GM19238 (cell line): ENCODE results near the gene GCC1.

ENCODE experiments used
- DNase-seq: peaks from one replicate; pipeline ENCODE4 v3.0.0; 2011; ENCODE audit warnings: low spot score; ENCODE audit not compliant: insufficient read length

GCC1 gene

DNA sequence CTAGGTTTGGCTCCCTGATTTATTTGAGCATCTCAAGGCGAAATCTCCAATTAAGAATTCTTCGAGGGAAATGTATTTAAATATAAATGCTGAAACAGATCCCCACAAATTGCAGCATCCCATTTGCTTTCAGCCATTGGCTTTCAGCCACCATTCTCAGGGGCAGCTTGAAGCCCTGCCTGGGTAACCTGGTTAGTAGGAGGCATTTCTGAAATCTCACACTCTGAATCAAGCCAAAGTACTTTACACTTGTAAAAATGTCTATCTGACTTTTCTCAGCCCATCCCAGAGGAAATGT lies 49.1 kb downstream of the GCC1 start:
- no peak for DNase-seq

DNA sequence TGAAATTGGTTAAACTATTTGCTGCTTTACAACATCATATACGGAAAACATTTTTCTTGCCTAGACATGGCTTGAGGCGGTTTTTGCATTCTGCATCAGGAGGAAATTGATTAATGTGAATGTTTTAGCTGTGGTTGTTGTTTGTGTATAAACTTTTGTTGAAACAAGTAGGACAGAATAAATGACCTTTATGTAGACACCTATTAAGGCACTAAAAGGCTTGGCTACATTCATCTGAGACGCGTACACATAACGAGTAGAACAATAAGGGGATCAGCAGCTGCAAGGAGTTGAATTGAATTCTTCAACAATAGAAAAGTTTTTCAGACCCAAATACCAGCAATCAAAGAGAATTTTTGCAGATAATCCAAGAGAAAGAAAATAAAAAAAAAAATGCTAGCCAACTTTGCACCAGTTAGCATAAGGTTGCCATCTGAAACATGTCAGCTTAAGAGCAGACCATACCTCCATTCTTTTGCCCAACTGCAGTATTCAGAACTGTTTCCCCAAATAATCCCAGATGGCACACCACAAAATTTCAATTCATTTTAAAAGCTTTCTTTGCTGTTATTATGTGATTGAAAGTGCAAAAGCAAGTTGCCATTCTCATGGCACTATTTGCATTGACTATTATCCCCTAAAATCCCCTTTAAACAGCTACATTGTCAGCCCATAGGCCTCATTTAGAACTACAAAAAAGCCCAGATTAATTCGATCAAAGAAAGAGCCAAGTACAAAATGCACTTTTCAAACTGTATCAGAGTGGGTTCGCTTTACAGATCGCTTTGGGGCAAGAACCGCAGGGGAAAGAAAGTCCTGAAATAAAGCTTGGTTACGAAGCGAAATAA lies 49.6 kb downstream of the GCC1 start:
- no peak for DNase-seq

DNA sequence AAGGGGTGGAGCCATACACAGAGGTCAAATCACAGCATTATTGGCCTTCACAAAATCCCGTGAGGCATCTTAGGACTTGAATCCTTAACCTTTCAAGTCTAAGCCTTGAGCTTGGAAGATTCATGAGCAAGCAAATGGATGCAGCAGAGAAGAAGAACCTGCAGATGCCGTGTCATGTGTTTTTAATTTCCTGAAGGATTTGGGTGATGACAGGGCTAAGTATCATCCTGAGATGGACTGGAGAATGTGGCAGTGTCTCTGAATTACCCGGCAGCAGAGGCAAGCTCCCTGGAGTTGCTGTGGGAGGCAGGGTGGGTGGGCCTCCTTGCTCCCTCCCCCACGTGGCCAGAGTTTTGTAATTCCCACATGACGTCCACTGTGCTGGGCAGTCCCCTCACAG lies 50.8 kb downstream of the GCC1 start:
- DNase-seq = no peak

DNA sequence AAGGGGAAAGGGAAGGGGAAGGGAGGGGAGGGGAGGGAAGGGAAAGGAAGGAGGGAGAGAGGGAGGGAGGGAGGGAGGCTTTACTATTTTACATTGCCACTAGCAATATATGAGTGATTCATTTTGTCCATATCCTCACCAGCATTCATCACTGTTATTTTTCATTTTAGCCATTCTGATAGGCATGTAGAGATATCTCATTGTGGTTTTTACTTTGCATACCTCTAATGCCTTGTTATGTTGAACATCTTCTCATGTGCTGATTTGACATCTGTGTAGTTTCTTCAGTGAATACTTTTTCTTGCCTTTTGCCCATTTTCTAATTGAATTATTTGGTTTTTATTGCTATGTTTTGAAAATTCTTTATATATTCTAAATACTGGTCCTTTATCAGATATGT lies 52.7 kb downstream of the GCC1 start:
- no peak for DNase-seq

DNA sequence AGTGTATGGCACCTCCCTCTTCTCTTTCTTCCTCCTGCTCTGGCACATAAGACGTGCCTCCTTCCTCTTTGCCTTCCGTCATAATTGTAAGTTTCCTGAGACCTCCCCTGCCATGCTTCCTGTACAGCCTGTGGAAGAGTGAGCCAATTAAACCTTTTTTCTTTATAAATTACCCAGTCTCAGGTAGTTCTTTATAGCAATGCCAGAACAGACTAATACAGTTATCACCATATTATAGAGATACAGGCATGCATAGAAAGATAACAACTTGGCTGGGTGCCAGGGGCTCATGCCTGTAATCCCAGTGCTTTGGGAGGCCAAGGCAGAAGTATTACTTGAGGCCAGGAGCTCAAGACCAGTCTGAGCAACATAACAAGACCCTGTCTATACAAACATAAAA lies 53.2 kb downstream of the GCC1 start:
- DNase-seq = no peak
